Amygdala (tissue), 56 donors: ENCODE measurements around the gene TGM4.
A peak's percentile ranks its signal among the peaks of the same experiment; 100 is the strongest.
"Not testable (repeated sequence)": the region's sequence is repeated elsewhere in the genome, so short reads cannot be mapped to it uniquely, and the experiment has no call there.

Source experiments
- DNase-seq, 56 donors: peaks; one replicate each; lab custom pipeline; 2025; lab: John Stamatoyannopoulos, UW

TGM4 gene

GRCh38 chr3:44874308-44874707 lies at the start of gene TGM4:
Gene TGM4 (plus strand): TSS chr3:44874608. CDS start chr3:44874679, 71 bp downstream.
- no peak for DNase-seq

- DNase-seq = no peak
Measured at GRCh38 chr3:44825264-44825925, 49.0 kb upstream of the TGM4 start.

- no peak for DNase-seq
Measured at GRCh38 chr3:44827196-44827595, 47.2 kb upstream of the TGM4 start.

GRCh38 chr3:44831232-44831631 lies 43.2 kb upstream of the TGM4 start:
- DNase-seq = no peak

GRCh38 chr3:44832032-44832431 lies 42.4 kb upstream of the TGM4 start:
- DNase-seq = no peak

GRCh38 chr3:44832965-44833364 lies 41.4 kb upstream of the TGM4 start:
- no peak for DNase-seq

- DNase-seq = no peak
Measured at GRCh38 chr3:44833394-44833793, 41.0 kb upstream of the TGM4 start.

GRCh38 chr3:44835684-44836083 lies 38.7 kb upstream of the TGM4 start:
- DNase-seq = no peak

GRCh38 chr3:44842376-44842775 lies 32.0 kb upstream of the TGM4 start:
- no peak for DNase-seq

- peak in 3 of 56 donors; percentile 1 to 32 (median 6) for DNase-seq
Measured at GRCh38 chr3:44845528-44846520, 28.6 kb upstream of the TGM4 start.

GRCh38 chr3:44848634-44849033 lies 25.8 kb upstream of the TGM4 start:
- no peak for DNase-seq

GRCh38 chr3:44856663-44857062 lies 17.7 kb upstream of the TGM4 start:
- DNase-seq = not testable (repeated sequence)

GRCh38 chr3:44860117-44860516 lies 14.3 kb upstream of the TGM4 start:
- no peak for DNase-seq

- peak; percentile 57 to 95 (median 86) for DNase-seq
Measured at GRCh38 chr3:44861412-44862225, 12.8 kb upstream of the TGM4 start, which contains the start of gene TMEM42. Gene TMEM42 (plus strand): TSS chr3:44861912. CDS start chr3:44861925, 13 bp downstream.

GRCh38 chr3:44862226-44862637 lies 12.2 kb upstream of the TGM4 start:
- peak in 1 of 56 donors; percentile 32 for DNase-seq

GRCh38 chr3:44865272-44866035 lies 9.0 kb upstream of the TGM4 start:
- DNase-seq = no peak

- no peak for DNase-seq
Measured at GRCh38 chr3:44867421-44868111, 6.8 kb upstream of the TGM4 start.

GRCh38 chr3:44870375-44871061 lies 3.9 kb upstream of the TGM4 start:
- DNase-seq = no peak

- DNase-seq = no peak
Measured at GRCh38 chr3:44875596-44875995, 1.2 kb downstream of the TGM4 start.
